HepG2 (cell line): ENCODE results near the gene LMOD1. TPM values are rescaled to one million over a fixed set of nuclear protein-coding genes. Genes with fewer than 3 reads are reported as not detected.

ENCODE experiments used
- HOXA5 ChIP-seq: sonication (generic); formaldehyde crosslinking; IDR thresholded peaks from 2 replicates; pipeline ENCODE4 v1.4.0; 2020; ENCODE audit warnings: missing genetic modification reagents
- KDM4B ChIP-seq: sonication (generic); formaldehyde crosslinking; IDR thresholded peaks from 2 replicates; pipeline ENCODE4 v1.4.0; 2020; ENCODE audit warnings: missing genetic modification reagents
- TRIM24 ChIP-seq: sonication (generic); formaldehyde crosslinking; IDR thresholded peaks from 2 replicates; pipeline ENCODE4 v1.8.0; 2022; ENCODE audit warnings: mild to moderate bottlenecking, missing genetic modification reagents
- ZNF12 ChIP-seq: sonication (generic); formaldehyde crosslinking; IDR thresholded peaks from 2 replicates; pipeline ENCODE4 v1.5.0; 2020; ENCODE audit warnings: missing genetic modification reagents
- ZNF317 ChIP-seq: sonication (generic); formaldehyde crosslinking; IDR thresholded peaks from 2 replicates; pipeline ENCODE4 v1.5.0; 2020; ENCODE audit warnings: mild to moderate bottlenecking, missing genetic modification reagents
- ZNF484 ChIP-seq: sonication (generic); formaldehyde crosslinking; IDR thresholded peaks from 2 replicates; pipeline ENCODE4 v1.5.1; 2020; ENCODE audit warnings: mild to moderate bottlenecking, low read depth, missing genetic modification reagents, borderline replicate concordance
- ZNF761 ChIP-seq: sonication (generic); formaldehyde crosslinking; conservative IDR thresholded peaks from 2 replicates; pipeline ENCODE4 v1.4.0; 2020; ENCODE audit warnings: mild to moderate bottlenecking, missing genetic modification reagents
- polyA plus RNA-seq, 8 experiments: library from polyadenylated mRNA; depleted of rRNA in 3 of 8; stranded (reverse) in 7 of 8; unstranded in 1 of 8; fragments of >200 nt; fragmentation: Illumina TruSeq in 4 of 8; extraction: Trizol in 4 of 8; gene quantifications; 2 replicates each; pipeline versions ENCODE4 v1.2.1 to v1.2.3, GENCODE V29; 2011 to 2016; ENCODE audit warnings: low read depth in 4 of 8, missing spikeins in 1 of 8, mixed read lengths in 1 of 8; ENCODE audit not compliant: insufficient read depth in 1 of 8
- total RNA-seq, 5 experiments: library from RNA; depleted of rRNA; stranded (reverse); fragments of >200 nt; fragmentation: Illumina TruSeq; extraction: Trizol; gene quantifications; 2 replicates each; pipeline ENCODE4 v1.2.3, GENCODE V29; 2016; ENCODE audit warnings: low read depth in 1 of 5
- TF ChIP-seq, protein P1 (sequence below): sonication (generic); formaldehyde crosslinking; IDR thresholded peaks from 2 replicates; pipeline ENCODE4 v1.5.1; 2020; ENCODE audit warnings: mild to moderate bottlenecking, missing genetic modification reagents, moderate library complexity
- TF ChIP-seq, protein P2 (sequence below): sonication (generic); formaldehyde crosslinking; IDR thresholded peaks from 2 replicates; pipeline ENCODE4 v1.4.0; 2020; ENCODE audit warnings: missing genetic modification reagents
- TF ChIP-seq, protein P3 (sequence below): sonication (generic); formaldehyde crosslinking; IDR thresholded peaks from 2 replicates; pipeline ENCODE4 v1.4.0; 2020; ENCODE audit warnings: missing genetic modification reagents

Gene LMOD1
- total and polyA plus RNA-seq, 2 of the 13 experiments (the other 11 are each of a cell fraction or from before 2014, with no cell fraction given), result not detected

DNA sequence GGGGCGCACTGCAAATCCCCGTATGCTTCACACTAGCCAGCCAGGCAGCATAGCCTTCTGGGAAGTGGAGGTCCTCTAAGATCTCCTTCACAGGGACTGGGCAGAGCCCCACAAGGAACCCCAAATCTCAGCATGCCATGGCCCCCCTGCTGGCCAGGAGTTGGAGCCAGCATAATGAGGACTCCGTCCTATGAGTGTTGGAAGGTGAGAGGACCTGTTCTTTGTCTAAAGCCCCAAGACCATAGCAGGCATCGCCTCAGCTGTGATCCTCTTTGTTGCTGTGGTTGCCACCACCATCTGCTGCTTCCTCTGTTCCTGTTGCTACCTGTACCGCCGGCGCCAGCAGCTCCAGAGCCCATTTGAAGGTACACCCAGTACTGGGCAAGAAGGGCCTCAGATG, 56.1 kb downstream of the LMOD1 start (continued):
- TF ChIP-seq, protein P1, sequence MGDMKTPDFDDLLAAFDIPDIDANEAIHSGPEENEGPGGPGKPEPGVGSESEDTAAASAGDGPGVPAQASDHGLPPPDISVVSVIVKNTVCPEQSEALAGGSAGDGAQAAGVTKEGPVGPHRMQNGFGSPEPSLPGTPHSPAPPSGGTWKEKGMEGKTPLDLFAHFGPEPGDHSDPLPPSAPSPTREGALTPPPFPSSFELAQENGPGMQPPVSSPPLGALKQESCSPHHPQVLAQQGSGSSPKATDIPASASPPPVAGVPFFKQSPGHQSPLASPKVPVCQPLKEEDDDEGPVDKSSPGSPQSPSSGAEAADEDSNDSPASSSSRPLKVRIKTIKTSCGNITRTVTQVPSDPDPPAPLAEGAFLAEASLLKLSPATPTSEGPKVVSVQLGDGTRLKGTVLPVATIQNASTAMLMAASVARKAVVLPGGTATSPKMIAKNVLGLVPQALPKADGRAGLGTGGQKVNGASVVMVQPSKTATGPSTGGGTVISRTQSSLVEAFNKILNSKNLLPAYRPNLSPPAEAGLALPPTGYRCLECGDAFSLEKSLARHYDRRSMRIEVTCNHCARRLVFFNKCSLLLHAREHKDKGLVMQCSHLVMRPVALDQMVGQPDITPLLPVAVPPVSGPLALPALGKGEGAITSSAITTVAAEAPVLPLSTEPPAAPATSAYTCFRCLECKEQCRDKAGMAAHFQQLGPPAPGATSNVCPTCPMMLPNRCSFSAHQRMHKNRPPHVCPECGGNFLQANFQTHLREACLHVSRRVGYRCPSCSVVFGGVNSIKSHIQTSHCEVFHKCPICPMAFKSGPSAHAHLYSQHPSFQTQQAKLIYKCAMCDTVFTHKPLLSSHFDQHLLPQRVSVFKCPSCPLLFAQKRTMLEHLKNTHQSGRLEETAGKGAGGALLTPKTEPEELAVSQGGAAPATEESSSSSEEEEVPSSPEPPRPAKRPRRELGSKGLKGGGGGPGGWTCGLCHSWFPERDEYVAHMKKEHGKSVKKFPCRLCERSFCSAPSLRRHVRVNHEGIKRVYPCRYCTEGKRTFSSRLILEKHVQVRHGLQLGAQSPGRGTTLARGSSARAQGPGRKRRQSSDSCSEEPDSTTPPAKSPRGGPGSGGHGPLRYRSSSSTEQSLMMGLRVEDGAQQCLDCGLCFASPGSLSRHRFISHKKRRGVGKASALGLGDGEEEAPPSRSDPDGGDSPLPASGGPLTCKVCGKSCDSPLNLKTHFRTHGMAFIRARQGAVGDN (CRISPR knock-in tag), result no peak
- TF ChIP-seq HOXA5 (CRISPR knock-in tag) (no peak), ZNF761 (CRISPR knock-in tag) (no peak), ZNF12 (no peak), ZNF317 (no peak), ZNF484 (CRISPR knock-in tag) (no peak), KDM4B (no peak), TRIM24 (CRISPR knock-in tag) (no peak)
- TF ChIP-seq, protein P2, sequence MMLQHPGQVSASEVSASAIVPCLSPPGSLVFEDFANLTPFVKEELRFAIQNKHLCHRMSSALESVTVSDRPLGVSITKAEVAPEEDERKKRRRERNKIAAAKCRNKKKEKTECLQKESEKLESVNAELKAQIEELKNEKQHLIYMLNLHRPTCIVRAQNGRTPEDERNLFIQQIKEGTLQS (CRISPR knock-in tag), result no peak
- TF ChIP-seq, protein P3, sequence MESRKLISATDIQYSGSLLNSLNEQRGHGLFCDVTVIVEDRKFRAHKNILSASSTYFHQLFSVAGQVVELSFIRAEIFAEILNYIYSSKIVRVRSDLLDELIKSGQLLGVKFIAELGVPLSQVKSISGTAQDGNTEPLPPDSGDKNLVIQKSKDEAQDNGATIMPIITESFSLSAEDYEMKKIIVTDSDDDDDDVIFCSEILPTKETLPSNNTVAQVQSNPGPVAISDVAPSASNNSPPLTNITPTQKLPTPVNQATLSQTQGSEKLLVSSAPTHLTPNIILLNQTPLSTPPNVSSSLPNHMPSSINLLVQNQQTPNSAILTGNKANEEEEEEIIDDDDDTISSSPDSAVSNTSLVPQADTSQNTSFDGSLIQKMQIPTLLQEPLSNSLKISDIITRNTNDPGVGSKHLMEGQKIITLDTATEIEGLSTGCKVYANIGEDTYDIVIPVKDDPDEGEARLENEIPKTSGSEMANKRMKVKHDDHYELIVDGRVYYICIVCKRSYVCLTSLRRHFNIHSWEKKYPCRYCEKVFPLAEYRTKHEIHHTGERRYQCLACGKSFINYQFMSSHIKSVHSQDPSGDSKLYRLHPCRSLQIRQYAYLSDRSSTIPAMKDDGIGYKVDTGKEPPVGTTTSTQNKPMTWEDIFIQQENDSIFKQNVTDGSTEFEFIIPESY (CRISPR knock-in tag), result no peak
